ENCODE measurements around the gene CPED1. TPM values are rescaled to one million over a fixed set of nuclear protein-coding genes. Genes with fewer than 3 reads are reported as not detected.
A peak's percentile ranks its signal among the peaks of the same experiment; 100 is the strongest.

The CPED1 gene
- total and polyA plus RNA-seq, 10 of the 15 experiments (the other 5 are each of a cell fraction or from before 2014, with no cell fraction given) = 0.01 to 0.77 (median 0.10) TPM; not detected in 1

DNA sequence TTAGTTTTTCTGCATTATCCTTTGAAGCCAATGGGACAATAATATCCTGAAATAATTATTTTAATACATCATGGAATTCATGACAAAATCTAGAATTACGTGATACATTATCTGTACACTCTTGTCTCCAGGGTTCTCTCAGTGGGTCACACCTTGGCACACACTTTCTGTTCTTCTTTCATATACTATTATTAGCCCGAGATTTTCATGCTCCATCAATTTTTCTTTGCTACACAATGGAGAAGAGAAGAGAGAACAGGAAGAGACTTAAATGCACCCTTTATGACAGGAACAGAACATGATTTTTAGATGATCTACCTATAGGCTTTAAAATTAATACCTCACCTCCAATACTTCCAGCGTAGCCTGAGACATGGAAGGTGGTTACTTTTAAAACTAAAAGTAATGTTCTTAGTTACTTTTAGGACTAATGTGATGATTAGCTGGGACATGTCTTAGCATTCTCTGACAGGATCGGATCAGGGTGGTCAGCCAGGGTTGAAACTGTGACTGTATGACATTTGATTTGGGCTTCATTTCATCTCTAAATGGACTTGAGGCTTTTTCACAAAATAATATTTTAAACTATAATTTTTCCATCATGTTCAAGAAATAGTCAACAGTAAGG lies 192.0 kb downstream of the CPED1 start (continued):
- TF ChIP-seq ZNF592 (IDR thresholded peaks at IDR 0.05) (no peak), PAX5 (IDR thresholded peaks at IDR 0.05; ENCODE audit: borderline replicate concordance, low read depth, low read length) (peak; percentile 81), DPF2 (IDR thresholded peaks at IDR 0.05) (peak; percentile 83), MXI1 (IDR thresholded peaks at IDR 0.05; ENCODE audit: low read depth, low read length) (peak; percentile 36; the same call in 1 of the 2 replicates), BHLHE40 (IDR thresholded peaks at IDR 0.05; ENCODE audit: borderline replicate concordance in 1 of 2, low read depth in 2 of 2, low read length in 1 of 2) (peak; percentile 48 to 67; a peak in 2 of 4 replicates), IKZF1 (conservative IDR thresholded peaks at IDR 0.05) (peak; percentile 88), POU2F2 (IDR thresholded peaks at IDR 0.05; ENCODE audit: borderline replicate concordance, low read depth, low read length) (no peak), NFIC (IDR thresholded peaks at IDR 0.05; ENCODE audit: low read depth, low read length) (peak; percentile 91), NBN (IDR thresholded peaks at IDR 0.05) (peak; percentile 52; the same call in 1 of the 2 replicates), IRF4 (IDR thresholded peaks at IDR 0.05; ENCODE audit: low read depth, low read length) (peak; percentile 63), RELB (IDR thresholded peaks at IDR 0.05; ENCODE audit: low read depth) (peak; percentile 80), RUNX3 (IDR thresholded peaks at IDR 0.05; ENCODE audit: low read length) (peak; percentile 51), CHD2 (IDR thresholded peaks at IDR 0.05; ENCODE audit: borderline replicate concordance, low read depth, low read length) (peak; percentile 59; the same call in 1 of the 2 replicates), ATF7 (IDR thresholded peaks at IDR 0.05; ENCODE audit: low read depth) (peak; percentile 93), PKNOX1 (IDR thresholded peaks at IDR 0.05) (peak; percentile 38; the same call in 1 of the 2 replicates), ZBED1 (IDR thresholded peaks at IDR 0.05; ENCODE audit: borderline replicate concordance) (peak; percentile 27; the same call in 1 of the 2 replicates), RCOR1 (conservative IDR thresholded peaks at IDR 0.05; ENCODE audit: low read depth, low read length) (no peak), CBX5 (IDR thresholded peaks at IDR 0.05; ENCODE audit: low read depth) (peak; percentile 55; the same call in 1 of the 2 replicates), NRF1 (conservative IDR thresholded peaks at IDR 0.05; ENCODE audit: low read depth, low read length) (no peak)
- TF ChIP-seq, protein P1, sequence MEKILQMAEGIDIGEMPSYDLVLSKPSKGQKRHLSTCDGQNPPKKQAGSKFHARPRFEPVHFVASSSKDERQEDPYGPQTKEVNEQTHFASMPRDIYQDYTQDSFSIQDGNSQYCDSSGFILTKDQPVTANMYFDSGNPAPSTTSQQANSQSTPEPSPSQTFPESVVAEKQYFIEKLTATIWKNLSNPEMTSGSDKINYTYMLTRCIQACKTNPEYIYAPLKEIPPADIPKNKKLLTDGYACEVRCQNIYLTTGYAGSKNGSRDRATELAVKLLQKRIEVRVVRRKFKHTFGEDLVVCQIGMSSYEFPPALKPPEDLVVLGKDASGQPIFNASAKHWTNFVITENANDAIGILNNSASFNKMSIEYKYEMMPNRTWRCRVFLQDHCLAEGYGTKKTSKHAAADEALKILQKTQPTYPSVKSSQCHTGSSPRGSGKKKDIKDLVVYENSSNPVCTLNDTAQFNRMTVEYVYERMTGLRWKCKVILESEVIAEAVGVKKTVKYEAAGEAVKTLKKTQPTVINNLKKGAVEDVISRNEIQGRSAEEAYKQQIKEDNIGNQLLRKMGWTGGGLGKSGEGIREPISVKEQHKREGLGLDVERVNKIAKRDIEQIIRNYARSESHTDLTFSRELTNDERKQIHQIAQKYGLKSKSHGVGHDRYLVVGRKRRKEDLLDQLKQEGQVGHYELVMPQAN (conservative IDR thresholded peaks at IDR 0.05) = no peak
